Lung (tissue), 12 donors: ENCODE results near the gene TACR2. TPM values are rescaled to one million over a fixed set of nuclear protein-coding genes. Genes with fewer than 3 reads are reported as not detected.

ENCODE experiments used
- ATAC-seq: fragments of 200-7000 bp; cut with Tn5 transposase; one replicate; pipeline ENCODE4 v1.9.1; 2020; ENCODE audit warnings: moderate number of reproducible peaks; ENCODE audit not compliant: insufficient read depth, low FRiP score
- DNase-seq, 3 donors: peaks; one replicate each; pipeline ENCODE4 v3.0.0-alpha.2; 2013 to 2017
- H3K27ac ChIP-seq, 2 donors: one replicate each; pipeline ENCODE4 v1.5.1; 2013; ENCODE audit warnings: mild to moderate bottlenecking in 2 of 2, moderate library complexity in 2 of 2, control low read depth in 1 of 2, inconsistent platforms in 1 of 2, low read depth in 1 of 2, low read length in 1 of 2
- H3K27me3 ChIP-seq, 3 donors: one replicate each; pipeline ENCODE4 v1.5.1; 2013; ENCODE audit warnings: low read length in 2 of 3; ENCODE audit not compliant: control insufficient read depth in 3 of 3, insufficient read depth in 3 of 3
- H3K36me3 ChIP-seq, 4 donors: one replicate each; pipeline ENCODE4 v1.5.1; 2013; ENCODE audit warnings: low read length in 4 of 4, mild to moderate bottlenecking in 1 of 4, moderate library complexity in 1 of 4; ENCODE audit not compliant: control insufficient read depth in 4 of 4, insufficient read depth in 4 of 4
- H3K4me1 ChIP-seq, 5 donors: one replicate each; pipeline ENCODE4 v1.5.1; 2013; ENCODE audit warnings: low read length in 5 of 5, mild to moderate bottlenecking in 2 of 5, moderate library complexity in 1 of 5; ENCODE audit not compliant: control insufficient read depth in 5 of 5, insufficient read depth in 5 of 5
- H3K4me3 ChIP-seq: one replicate; pipeline ENCODE4 v1.5.1; 2013; ENCODE audit warnings: mild to moderate bottlenecking, control low read depth, moderate library complexity
- H3K9ac ChIP-seq, 2 donors: one replicate each; pipeline ENCODE4 v1.5.1; 2013; ENCODE audit warnings: low read length in 2 of 2, control low read depth in 1 of 2; ENCODE audit not compliant: insufficient read depth in 1 of 2
- H3K9me3 ChIP-seq, 4 donors: one replicate each; pipeline ENCODE4 v1.5.1; 2013; ENCODE audit warnings: low read length in 3 of 4, mild to moderate bottlenecking in 1 of 4, moderate library complexity in 1 of 4; ENCODE audit not compliant: control insufficient read depth in 4 of 4, insufficient read depth in 3 of 4
- CTCF ChIP-seq: IDR thresholded peaks from 2 replicates; pipeline ENCODE4 v1.5.1; 2012; ENCODE audit warnings: mild to moderate bottlenecking; ENCODE audit errors: control extremely low read depth, extremely low read depth
- WGBS, 2 donors: extraction: QIAGEN DNeasy Blood & Tissue Kit; methylation state at CpG; one replicate each; pipeline ENCODE4 v1.1.7; 2013; 5-methylcytosine and 5-hydroxymethylcytosine counted together
- polyA plus RNA-seq, 2 donors: library from polyadenylated mRNA; stranded (reverse); fragments of 200-250 nt; gene quantifications; one replicate each; pipeline ENCODE4 v1.2.1, GENCODE V29; 2013
- total RNA-seq, 2 donors: library from RNA; depleted of rRNA in 1 of 2; stranded (reverse); fragments of >200 nt in 1 of 2; gene quantifications; one replicate each; pipeline ENCODE4 v1.2.1, GENCODE V29; 2014 to 2021
- donor health status: control.
- donor health status: control.
- donor health status: Bipolar disorder and iron deficiency.
- donor health status: healthy.
- donor health status: DM: yes; HTN: yes; CAD: no.

Gene TACR2
- total and polyA plus RNA-seq, 4 donors: 0.28 to 0.83 (median 0.50) TPM

- no peak overlapping the region for H3K27ac ChIP-seq
Measured at GRCh38 chr10:69374931-69375306, 41.8 kb downstream of the TACR2 start.

GRCh38 chr10:69374242-69374641 lies 42.5 kb downstream of the TACR2 start:
- no peak for ATAC-seq
- Histone ChIP-seq H3K9me3 (no peaks in the 10 kb centered on the region), H3K9ac (no peak overlapping the region), H3K27me3 (no peaks in the 10 kb centered on the region), H3K4me1 (peaks cover 3 to 36% (median 16%) of the 10 kb centered on the region in 5 donors), H3K4me3 (no peak overlapping the region), H3K36me3 (peaks cover 5 to 42% (median 16%) of the 10 kb centered on the region in 4 donors), H3K27ac (no peak overlapping the region)
- no peak for DNase-seq
- no peak for TF ChIP-seq CTCF
- 94 to 97% methylated on average over 13 of the region's 13 CpGs for WGBS, 2 donors

More at GRCh38 chr10:69374931-69375306, 41.8 kb downstream of the TACR2 start:
- H3K9ac ChIP-seq: no peak overlapping the region
- DNase-seq (no peak), ATAC-seq (no peak)
- peaks cover 0 to 2% (median 0%) of the 10 kb centered on the region in 4 donors for H3K9me3 ChIP-seq
- H3K27me3 ChIP-seq: no peaks in the 10 kb centered on the region
- H3K4me1 ChIP-seq: peaks cover 3 to 36% (median 18%) of the 10 kb centered on the region in 5 donors
- peaks cover 7 to 46% (median 16%) of the 10 kb centered on the region in 4 donors for H3K36me3 ChIP-seq
- WGBS, 2 donors: 92 to 95% methylated on average over 2 of the region's 2 CpGs
- TF ChIP-seq CTCF: no peak
- no peak overlapping the region for H3K4me3 ChIP-seq

GRCh38 chr10:69372126-69372980 lies 44.4 kb downstream of the TACR2 start:
- Histone ChIP-seq H3K36me3 (peaks cover 13 to 52% (median 21%) of the 10 kb centered on the region in 4 donors), H3K27ac (no peak overlapping the region), H3K9me3 (no peaks in the 10 kb centered on the region), H3K9ac (no peak overlapping the region), H3K27me3 (no peaks in the 10 kb centered on the region), H3K4me1 (peaks cover 3 to 25% (median 13%) of the 10 kb centered on the region in 5 donors), H3K4me3 (no peak overlapping the region)
- 87 to 89% methylated on average over 9 of the region's 9 CpGs for WGBS, 2 donors
- TF ChIP-seq CTCF: no peak
- no peak for ATAC-seq
- DNase-seq: no peak
